GM21526 (cell line): ENCODE data around the gene SNCA.

Experiments used
- ATAC-seq: cut with Tn5 transposase; IDR thresholded peaks from one replicate; pipeline ENCODE4 v1.9.1; 2021; ENCODE audit warnings: moderate library complexity; ENCODE audit not compliant: unreplicated experiment, low FRiP score

Gene SNCA

DNA sequence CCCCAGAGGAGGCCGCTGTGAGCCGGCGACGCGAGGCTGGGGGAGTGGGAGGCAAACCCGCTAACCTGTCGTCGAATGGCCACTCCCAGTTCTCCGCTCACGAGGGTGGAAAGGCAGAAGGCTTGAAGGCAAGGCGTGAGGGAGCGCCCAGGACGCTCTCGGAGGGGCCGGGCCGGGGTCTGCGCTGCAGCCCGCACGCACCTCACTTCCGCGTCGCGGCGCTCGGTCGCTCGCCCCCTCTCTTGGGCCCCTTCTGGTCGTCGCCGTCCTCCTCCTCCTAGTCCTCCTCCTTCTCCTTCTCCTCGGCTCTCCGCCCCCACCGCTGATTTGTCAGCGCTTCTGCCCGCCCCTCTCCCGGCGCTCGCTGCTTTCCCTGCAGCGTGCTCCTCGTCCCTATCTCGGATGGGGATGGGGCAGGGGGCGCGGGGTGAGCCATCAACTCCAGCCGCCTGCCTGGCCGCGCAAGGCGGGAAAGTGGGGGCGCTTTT lies at the start of gene SNCA:
Gene SNCA, minus strand, starts transcription at position 265 of the 488 bp plus-strand sequence. CDS start 1,494 bp downstream, outside the sequence.
- ATAC-seq, result no peak

DNA sequence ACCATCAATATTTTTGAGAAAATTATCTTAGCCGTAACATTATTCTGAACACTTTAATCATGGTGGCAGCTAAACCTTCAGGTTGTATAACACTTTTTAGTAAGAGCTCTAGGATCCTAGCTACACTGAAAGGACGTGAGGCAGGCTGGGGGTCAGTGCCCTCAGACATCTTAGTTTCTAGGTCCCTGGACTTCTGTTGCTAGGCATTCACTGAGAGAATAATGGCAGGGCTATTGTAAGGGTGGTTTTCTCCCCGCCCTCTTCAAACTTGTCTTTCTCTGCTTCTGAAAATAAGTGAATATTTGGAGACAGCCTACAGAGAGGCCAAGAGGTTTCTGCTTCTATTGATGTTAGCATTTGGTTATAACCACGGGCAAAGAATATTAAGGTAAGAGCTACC lies 42.3 kb upstream of the SNCA start:
- no peak for ATAC-seq

DNA sequence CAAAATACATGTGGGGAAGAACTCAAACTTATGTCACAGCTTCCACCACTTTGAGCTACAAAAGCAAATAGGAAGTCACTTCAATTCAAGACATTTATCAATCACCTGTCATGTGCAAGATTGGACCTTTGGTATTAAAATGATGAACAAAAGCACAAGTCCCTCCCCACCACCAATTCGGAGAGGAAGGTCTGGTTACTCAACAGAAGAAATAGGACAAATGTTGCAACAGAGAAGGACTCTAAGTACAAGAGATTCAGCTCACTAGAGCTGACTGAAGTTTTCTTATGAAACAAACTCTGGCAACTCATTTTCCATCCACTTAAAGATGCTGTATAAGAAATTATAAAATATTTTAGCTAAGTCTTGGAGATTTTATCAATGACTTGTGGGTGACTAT lies 41.6 kb upstream of the SNCA start:
- no peak for ATAC-seq

DNA sequence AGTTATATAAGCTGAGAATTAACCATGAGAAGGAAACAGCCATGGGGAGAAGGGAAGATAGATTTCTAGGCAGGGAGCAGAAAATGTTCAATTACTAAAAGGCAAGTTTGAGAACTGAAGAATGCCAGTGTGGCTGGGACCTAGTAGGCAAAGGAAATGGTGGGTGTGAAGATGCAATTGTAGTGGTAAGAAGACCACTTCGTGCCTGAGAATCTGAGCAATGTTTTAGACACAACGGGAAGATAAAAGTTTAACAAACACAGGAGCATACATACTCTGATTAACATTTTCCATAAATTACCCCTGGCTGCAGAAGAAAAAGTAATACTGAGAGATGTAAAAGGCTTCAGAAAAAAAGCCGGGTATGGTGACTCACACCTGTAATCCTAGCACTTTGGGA lies 39.6 kb upstream of the SNCA start:
- ATAC-seq, result no peak

DNA sequence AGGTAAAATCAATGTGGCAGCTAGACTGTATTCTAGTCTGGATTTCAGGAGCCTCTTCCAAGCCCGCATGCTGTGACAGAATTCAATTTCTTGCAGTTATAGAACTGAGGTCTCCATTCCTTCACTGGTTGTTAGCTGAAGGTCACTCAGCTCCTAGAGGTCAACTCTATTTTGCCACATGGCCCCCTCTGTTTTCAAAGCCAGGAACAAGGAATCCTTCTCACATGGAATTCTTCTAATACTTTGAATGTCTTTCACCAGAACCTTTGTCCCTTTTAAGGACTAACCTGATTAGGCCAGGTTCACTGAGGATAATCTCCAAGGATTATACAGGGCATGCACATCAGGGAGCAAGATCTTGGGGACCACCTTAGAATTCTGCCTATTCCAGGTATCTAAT lies 34.2 kb upstream of the SNCA start:
- ATAC-seq, result no peak

DNA sequence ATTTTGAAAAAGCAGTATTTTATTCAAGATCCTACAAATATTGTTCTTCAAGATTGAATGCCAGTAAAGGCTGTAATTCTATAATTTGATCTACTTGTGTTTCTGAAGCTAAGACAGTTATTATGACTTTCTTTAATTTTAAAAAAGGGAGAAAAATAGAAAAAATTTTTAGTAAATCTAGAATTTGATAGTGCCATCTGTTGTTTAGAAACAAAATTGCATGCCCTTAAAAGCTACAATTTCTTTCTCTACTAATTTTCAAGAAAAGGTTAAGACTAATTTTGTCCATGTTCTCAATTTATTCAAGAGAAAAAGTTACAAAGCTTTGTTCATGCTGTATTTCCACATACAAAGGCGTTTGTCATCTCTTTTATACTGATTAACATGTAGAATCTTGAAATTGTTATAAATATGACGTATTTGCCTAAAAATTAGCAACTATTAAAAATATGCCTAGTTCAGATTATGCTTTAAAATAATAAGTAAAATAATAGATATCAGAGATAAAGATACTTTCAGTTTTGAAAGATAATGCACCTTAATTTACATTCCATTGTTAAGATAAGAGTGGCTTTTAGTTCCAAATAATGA lies 32.1 kb upstream of the SNCA start:
- no peak for ATAC-seq

DNA sequence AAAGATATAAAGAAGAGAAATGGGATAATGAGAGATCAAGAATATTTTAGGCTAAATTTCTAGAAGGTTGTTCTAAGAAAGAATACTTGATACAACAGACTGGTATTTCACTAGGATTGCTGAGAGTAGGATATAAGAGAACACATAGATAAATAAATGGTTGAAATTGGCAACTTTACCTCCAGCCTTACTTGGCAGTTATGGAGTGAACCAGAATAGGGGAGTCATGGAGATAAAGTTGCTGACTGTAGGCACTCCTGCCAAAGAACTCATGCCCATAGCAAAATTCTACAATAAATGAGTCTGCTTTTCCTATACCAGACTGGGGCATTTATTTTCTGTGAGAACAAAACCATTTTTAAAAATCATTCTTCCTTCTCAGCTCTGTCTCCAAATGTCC lies 31.3 kb upstream of the SNCA start:
- ATAC-seq, result no peak

DNA sequence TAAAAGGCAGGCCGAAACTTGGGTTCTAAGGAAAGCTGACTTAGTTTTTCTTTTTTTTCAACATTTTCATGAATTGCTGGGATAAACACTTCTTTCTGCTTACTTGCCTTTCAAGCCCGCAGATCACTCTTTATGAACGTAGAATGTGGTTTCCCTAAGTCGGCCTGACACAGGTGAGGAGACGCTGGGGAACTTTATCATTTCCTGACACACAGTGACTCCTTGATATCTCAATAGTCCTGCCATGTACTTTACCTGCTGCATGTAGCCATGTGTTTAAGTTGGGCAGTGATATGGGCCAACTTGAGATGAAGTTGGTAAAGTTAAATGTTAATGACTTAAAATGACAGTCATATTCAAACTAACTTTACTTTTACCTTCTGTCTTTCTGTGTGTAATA lies 26.6 kb upstream of the SNCA start:
- ATAC-seq, result no peak

DNA sequence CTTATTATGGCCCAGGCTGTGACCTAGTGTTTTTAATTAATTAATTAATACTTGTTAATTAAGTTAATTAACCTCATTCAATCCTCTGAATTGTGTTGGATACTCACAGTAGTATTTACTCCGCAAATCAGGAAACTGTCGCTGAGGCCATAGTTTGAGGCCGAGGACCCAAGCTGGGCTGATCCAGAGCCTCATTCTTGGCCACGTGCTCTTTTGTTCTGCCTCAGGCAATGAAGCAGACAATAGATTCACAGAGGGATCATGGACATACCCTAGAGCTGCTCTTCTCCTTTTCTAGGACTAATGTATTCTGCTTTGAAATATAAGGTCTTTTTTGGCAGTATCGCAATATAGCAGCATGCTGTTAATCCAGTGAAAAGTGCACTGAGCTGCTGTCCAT lies 24.0 kb upstream of the SNCA start:
- ATAC-seq, result no peak

DNA sequence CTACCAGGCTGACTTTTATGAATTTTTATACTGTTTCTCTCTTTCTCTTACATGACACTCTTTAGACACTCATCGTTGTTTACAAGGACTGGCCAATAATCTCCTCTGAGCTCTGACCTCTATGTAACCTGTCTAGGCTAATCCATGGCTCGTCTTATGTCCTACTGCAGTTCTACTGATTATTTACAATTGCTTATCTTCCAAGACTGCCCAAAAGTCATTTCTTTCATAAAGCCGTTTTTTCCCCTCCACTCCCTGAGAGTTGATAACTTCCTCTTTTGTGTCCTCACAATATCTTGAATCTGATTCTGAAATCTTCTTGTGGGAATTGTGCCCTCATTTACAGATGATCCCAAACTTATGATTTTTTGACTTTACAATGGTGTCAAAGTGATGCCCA lies 18.3 kb upstream of the SNCA start:
- ATAC-seq, result no peak

DNA sequence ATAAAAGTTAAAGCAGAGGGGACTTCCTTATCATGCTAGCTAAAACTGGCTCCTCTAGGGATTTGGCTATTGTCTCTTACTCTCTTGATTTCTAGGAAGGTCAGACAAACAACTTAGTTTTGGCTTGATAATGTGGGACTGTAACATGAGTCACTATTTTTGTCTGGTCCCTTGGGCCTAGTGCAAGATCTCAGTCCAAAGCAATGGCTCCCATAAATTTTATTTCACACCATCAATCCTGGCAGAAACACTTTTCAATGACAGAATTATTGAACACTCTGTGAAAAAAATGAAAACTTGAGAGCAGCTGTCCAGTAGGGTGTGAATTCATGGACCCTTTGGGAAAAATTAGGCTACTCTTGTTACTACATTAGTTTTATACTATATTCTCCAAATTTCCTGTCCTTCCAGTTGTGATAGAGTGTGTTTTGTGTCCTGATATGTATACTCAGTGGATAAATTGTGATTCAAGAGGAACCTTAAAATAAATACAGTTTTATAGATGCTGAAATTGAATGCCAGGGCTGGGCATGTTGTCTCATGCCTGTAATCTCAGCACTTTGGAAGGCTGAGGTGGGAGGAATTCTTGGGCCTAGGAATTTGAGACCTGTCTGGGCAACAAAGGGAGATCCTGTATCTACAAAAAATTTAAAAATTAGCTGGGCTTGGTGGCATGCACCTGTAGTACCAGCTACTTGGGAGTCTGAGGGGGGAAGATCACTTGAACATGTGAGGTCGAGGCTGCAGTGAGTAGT lies 10.8 kb upstream of the SNCA start:
- no peak for ATAC-seq

DNA sequence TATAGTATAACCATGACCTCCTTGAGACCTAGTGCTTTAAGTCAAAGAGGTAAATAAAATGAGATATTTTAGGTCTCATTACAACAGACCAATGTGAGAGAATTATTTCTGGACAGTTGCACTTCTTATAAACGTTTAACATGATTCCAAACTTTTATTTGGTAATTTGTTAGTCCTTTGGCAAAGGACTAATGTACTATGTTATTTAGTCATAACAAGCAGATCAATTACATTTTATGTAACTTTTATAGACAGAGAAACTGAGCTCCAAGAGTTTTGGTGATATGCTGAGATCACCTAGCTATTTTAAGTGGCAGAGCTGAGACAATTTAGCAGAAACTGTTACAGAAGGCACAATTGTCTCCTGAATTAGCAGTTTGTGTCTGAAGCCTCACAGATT lies 2.6 kb upstream of the SNCA start:
- ATAC-seq, result no peak

DNA sequence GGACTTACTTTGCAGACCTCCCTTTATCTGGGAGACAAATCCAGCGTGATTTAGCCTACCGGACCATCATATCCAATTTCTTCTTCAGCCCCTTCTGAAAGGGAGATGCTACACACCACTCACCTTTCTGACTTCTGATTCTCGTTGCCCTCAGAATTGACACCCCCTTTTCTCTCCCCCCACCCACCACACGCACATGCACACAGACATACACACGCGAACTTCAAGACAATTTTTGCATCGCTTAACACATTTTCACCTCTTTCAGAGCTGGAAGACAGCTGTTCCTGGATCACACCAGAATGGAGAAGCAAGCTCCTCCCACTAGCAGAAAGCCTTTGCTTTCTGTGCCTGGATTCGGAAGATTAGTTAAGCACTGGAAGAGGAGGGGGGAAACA lies 1.0 kb upstream of the SNCA start:
- no peak for ATAC-seq

DNA sequence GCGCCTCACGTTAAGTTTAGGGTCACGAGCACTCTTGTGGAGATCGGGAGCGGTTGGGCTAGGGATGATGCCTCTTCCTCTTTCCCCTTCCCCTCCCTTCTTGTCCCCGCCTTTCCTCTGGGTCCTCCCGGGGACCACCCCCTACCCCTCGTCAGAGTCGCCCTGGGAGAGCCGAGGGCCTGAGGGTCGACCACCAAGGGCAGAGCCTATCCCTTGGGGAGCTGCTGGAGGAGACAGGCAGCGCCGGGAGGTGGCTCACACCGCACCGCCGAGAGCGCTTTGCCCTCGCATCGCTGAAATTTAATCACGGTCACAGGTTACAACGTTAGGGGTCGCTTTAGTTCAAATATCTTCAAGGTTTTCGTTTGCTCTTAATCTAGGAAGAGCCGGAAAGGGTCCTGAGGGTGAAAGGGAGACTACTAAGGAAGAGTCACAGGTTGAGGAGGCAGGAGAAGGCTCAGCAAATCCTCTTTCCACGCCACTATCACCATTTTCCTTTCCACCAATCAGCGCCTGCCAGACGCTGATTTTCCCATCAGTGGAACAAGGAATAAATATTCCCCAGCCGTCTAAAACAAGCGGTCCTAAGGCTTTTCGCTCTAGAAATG lies 528 bp upstream of the SNCA start:
- ATAC-seq, result no peak

DNA sequence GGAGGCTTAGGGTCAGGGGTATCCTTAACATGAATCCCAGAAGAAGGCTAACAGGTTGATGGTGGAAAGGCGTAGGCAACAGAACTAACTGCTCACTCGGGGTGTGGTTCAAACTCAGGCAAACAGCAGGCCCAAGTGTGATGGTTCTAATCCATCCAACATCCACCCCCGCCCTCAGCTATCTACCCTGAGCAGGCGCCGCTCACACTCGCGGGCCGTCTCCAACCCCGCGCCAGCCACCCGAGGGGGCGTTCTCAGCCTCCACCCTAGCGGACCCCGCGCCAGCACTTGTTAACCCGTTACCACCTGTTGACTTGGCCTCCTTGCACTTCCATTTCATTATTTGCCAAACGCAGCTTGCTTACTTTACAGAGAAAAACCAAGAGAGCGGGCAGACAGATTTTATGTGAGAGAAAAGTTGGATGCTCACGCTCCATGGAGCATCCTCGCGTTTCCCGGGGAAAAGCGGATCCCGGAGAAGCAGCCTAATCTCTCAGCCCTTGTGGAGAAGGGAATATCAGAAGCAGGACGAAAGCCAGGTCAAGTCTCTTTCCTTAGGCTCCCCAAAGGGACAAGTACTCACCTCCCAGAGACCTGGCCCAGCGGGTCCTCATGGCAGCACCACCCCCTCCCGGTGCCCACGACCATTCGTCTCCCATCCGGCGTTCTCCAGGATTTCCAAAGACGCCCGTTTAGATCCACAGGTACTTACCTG lies 773 bp downstream of the SNCA start:
- no peak for ATAC-seq

DNA sequence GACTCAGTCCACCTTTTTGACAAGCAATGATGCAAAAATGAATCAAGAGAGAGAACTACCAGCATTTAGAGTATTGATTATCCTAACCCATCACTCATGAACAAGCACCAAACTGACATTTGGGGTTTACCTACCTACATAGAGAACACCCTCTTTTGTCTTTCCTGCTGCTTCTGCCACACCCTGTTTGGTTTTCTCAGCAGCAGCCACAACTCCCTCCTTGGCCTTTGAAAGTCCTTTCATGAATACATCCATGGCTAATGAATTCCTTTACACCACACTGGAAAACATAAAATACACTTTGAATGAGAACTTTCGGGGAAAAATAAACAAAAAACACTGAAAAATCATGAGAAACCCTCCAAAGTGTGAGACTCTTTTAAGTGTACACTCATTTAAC lies 1.5 kb downstream of the SNCA start:
- ATAC-seq, result no peak

DNA sequence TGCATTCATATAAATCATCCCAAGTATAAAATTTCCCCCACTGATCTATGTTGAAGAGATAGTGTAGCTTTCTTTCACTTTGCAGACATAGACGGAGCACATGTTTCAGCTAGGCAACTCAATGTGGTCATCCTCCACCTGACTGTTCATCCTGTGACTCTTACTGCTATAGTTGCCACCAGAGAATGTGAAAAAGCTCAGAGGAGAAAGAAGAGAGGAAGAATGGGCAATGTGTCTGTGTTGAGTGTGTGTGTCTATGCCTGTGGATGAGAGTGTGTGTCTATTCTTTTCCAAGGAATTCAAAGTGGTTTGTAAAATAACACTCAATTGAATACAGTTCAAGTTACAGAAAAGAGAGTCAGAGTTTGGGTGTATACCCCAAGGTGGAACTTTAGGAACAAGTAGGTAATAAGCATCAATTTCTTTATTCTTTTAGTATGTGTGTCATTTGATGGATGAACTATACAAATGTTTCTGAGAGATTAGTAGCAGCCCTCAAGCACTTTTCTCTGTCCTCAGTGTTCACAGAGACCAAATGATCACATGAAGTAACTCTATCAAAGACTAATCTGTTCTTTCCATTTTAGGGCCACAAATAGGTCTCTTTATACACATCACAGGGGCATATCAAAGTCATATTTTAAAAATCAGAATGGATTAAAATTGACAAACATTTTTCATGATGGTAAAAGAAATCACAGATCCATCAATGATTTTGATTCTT lies 2.3 kb downstream of the SNCA start:
- no peak for ATAC-seq

DNA sequence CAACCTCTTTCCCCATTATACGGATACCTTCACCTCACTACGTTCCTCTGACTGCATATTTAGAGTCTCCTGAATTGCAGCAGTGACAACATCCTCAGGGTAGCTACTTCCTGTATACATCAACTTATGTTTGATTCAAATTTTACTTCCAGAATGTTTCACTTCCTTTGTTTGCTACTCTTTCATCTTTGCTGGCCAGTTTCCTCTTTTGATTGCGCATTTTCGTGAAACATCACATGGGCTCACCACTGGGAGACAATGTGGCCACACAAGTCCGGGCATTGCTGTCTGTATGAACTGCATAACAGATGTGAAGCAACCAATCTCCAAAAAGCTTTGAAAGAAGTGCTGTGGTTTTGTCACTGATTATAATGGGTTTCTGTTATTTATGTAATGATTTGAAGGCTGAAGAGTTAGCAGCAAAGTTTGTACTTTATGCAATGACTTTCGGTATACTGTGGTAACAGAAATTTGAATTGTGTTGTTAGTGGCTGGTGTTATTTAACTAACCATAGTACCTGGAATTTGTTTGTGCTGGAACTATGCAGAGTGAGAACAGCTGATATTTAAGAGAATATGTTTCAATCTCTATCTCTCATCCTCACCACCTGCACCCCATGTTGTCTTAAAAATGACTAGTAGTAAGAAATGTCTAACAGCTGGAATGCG lies 7.4 kb downstream of the SNCA start:
- peak; percentile 85 for ATAC-seq

DNA sequence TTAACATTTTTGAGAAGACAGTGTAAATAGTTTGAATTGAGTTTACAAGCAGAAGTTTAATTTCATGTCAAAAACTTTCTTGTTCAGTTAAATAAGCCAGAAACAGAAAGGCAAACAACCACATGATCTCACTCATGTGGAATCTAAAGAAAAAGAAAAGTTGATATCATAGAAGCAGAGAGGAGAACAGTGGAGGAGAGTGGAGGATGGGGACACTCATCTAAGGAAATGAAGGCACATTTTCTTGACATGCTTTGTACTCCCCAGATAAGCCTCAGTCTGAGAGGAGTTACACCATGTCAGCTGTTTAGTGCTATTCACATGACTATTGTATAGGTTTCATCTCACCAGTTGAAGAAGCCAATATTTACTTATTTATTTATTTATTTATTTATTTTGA lies 13.5 kb downstream of the SNCA start:
- no peak for ATAC-seq

DNA sequence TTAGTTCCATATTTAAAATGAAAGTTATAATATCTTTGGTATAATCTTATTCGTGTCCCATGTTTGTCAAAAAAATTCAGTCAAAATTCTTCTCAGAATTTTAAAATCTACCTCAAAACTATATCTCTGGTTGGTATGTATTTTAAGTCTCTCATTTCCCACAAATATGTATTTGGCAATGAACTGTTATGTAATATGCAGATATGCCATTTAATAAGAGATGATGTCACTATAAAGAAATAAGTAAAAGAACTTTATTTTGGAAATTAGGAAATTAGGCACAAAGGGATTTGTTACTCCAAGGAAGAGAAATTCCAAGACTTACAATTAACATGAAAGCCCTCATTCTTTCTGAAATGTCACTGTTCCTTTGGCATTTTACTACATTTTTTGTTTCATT lies 15.3 kb downstream of the SNCA start:
- ATAC-seq, result no peak
